Osteoblast (primary cell): ENCODE data around the gene PARP3. TPM values are rescaled to one million over a fixed set of nuclear protein-coding genes. Genes with fewer than 3 reads are reported as not detected.

Experiments
- DNase-seq: peaks from one replicate; pipeline ENCODE4 v3.0.0; 2011; ENCODE audit warnings: low spot score, mixed read lengths; ENCODE audit not compliant: insufficient read length; ENCODE audit errors: missing footprints
- H2AFZ ChIP-seq: 2 replicates; pipeline ENCODE4 v1.6.0; 2011; ENCODE audit warnings: mild to moderate bottlenecking, low read length
- H3K27ac ChIP-seq: 2 replicates; pipeline ENCODE4 v1.5.1; 2011; ENCODE audit warnings: mild to moderate bottlenecking, low read depth, low read length, moderate library complexity
- H3K27me3 ChIP-seq: 2 replicates; pipeline ENCODE4 v1.6.0; 2012; ENCODE audit warnings: mild to moderate bottlenecking, control low read depth, inconsistent platforms, low read length, moderate library complexity; ENCODE audit not compliant: insufficient read depth
- H3K36me3 ChIP-seq: 2 replicates; pipeline ENCODE4 v1.5.1; 2011; ENCODE audit warnings: mild to moderate bottlenecking, low read length, control low read depth, moderate library complexity; ENCODE audit not compliant: insufficient read depth
- H3K4me1 ChIP-seq: 2 replicates; pipeline ENCODE4 v1.5.1; 2011; ENCODE audit warnings: mild to moderate bottlenecking, low read length, control low read depth, moderate library complexity; ENCODE audit not compliant: insufficient read depth
- H3K4me2 ChIP-seq: 2 replicates; pipeline ENCODE4 v1.6.0; 2011; ENCODE audit warnings: mild to moderate bottlenecking, low read length; ENCODE audit not compliant: insufficient read depth
- H3K4me3 ChIP-seq: fragments of 200-600 bp; sonication (generic); 3 replicates; pipeline ENCODE4 v1.5.1; 2012; ENCODE audit warnings: mild to moderate bottlenecking, low read length, inconsistent platforms; ENCODE audit not compliant: insufficient read depth
- H3K79me2 ChIP-seq: 2 replicates; pipeline ENCODE4 v1.6.0; 2012; ENCODE audit warnings: mild to moderate bottlenecking, low read length, control low read depth, inconsistent platforms; ENCODE audit not compliant: insufficient read depth
- H3K9me3 ChIP-seq: 2 replicates; pipeline ENCODE4 v1.5.1; 2011; ENCODE audit warnings: low read depth, low read length, control low read depth
- H4K20me1 ChIP-seq: 2 replicates; pipeline ENCODE4 v1.6.0; 2012; ENCODE audit warnings: mild to moderate bottlenecking, low read length, control low read depth; ENCODE audit not compliant: insufficient read depth
- CTCF ChIP-seq: IDR thresholded peaks from 2 replicates; pipeline ENCODE4 v1.5.1; 2011; ENCODE audit warnings: mild to moderate bottlenecking, low read depth, low read length, moderate library complexity; ENCODE audit errors: extremely low read depth
- total RNA-seq: library from RNA; depleted of rRNA; stranded (reverse); fragments of >200 nt; gene quantifications from 2 replicates; pipeline ENCODE4 v1.2.3, GENCODE V29; 2012

The PARP3 gene
- total RNA-seq, 1 donor: 46.0 TPM

- no peak for DNase-seq
- no peak overlapping the region for H2AFZ ChIP-seq
- H3K27me3 ChIP-seq: no peaks in the 10 kb centered on the region
- TF ChIP-seq CTCF: no peak
- H3K4me3 ChIP-seq: no peak overlapping the region
- H3K4me2 ChIP-seq: no peak overlapping the region
- peaks cover 3% of the 10 kb centered on the region for H3K79me2 ChIP-seq
- H3K9me3 ChIP-seq: no peaks in the 10 kb centered on the region
- no peaks in the 10 kb centered on the region for H3K4me1 ChIP-seq
- no peak overlapping the region for H3K27ac ChIP-seq
- peaks cover 17% of the 10 kb centered on the region for H4K20me1 ChIP-seq
- peaks cover 10% of the 10 kb centered on the region for H3K36me3 ChIP-seq
These were observed 17.5 kb downstream of the PARP3 start for GRCh38 chr3:51959651-51960050.

- no peak overlapping the region for H3K27ac ChIP-seq
- H4K20me1 ChIP-seq: peaks cover 17% of the 10 kb centered on the region
- H3K4me3 ChIP-seq: no peak overlapping the region
- peaks cover 10% of the 10 kb centered on the region for H3K36me3 ChIP-seq
- H3K79me2 ChIP-seq: peaks cover 6% of the 10 kb centered on the region
- no peak overlapping the region for H2AFZ ChIP-seq
- no peaks in the 10 kb centered on the region for H3K4me1 ChIP-seq
- TF ChIP-seq CTCF: no peak
- H3K27me3 ChIP-seq: no peaks in the 10 kb centered on the region
- no peak for DNase-seq
- no peaks in the 10 kb centered on the region for H3K9me3 ChIP-seq
- H3K4me2 ChIP-seq: no peak overlapping the region
These were observed 18.2 kb downstream of the PARP3 start for GRCh38 chr3:51960386-51960785.

GRCh38 chr3:51961011-51961410 is 18.8 kb downstream of the PARP3 start:
- no peak for TF ChIP-seq CTCF
- no peak for DNase-seq
- Histone ChIP-seq H3K36me3 (peaks cover 10% of the 10 kb centered on the region), H3K4me3 (no peak overlapping the region), H3K9me3 (no peaks in the 10 kb centered on the region), H3K4me1 (no peaks in the 10 kb centered on the region), H3K79me2 (peaks cover 8% of the 10 kb centered on the region), H3K4me2 (no peak overlapping the region), H3K27ac (no peak overlapping the region), H4K20me1 (peaks cover 17% of the 10 kb centered on the region), H3K27me3 (no peaks in the 10 kb centered on the region), H2AFZ (no peak overlapping the region)

GRCh38 chr3:51961602-51962569 is 19.7 kb downstream of the PARP3 start:
- H3K36me3 ChIP-seq: peaks cover 10% of the 10 kb centered on the region
- peaks cover 11% of the 10 kb centered on the region for H3K79me2 ChIP-seq
- H3K27ac ChIP-seq: no peak overlapping the region
- peaks cover 17% of the 10 kb centered on the region for H4K20me1 ChIP-seq
- no peak overlapping the region for H3K4me3 ChIP-seq
- peaks cover 3% of the 10 kb centered on the region for H3K4me1 ChIP-seq
- no peaks in the 10 kb centered on the region for H3K9me3 ChIP-seq
- no peak for TF ChIP-seq CTCF
- H2AFZ ChIP-seq: no peak overlapping the region
- peak; percentile 78 for DNase-seq
- no peak overlapping the region for H3K4me2 ChIP-seq
- no peaks in the 10 kb centered on the region for H3K27me3 ChIP-seq
